ENCODE results near the gene BZW1.

Gene BZW1

DNA sequence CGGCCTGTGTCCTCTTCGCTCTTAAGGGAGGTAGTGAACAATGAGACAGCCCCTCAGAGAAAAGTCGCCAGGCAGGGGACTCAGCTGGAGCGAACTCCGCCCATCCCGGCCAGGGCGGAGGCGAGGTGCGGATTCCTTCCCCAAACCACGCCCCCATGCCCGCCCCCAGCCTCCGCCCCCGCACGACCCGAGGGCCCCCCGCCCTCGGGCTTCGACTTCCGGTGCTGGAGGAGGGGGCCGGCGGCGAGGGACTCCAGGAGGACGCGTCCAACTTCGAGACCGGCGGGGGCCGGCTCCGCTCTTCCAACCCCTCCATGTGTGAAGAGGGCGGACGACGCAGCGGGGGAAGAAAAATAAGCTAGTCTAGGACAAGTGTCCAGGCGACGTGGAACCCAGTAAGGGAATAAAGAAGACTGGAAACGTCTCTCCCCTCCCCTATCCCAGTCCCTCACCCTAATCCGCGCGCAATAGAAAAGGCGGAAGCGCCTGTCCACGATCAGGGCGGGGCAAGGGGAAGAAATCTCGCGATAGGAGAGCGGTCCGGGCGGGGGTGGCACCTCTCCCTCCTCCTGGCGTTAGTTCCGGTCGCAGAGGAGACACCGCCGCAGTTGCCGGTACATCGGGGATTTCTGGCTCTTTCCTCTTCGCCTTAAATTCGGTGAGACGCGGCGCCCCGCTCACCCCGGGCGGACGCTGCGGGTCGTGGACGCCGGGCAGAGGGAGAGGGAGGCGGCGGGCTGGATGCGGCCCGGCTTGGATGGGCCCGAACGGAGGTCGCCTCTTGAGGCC, at the start of gene BZW1:
Gene BZW1 (plus strand): TSS at position 578 of the 789 bp plus-strand sequence. CDS start 1,308 bp downstream, outside the sequence.
- DNase-seq, result peak; percentile 87 to 96

DNA sequence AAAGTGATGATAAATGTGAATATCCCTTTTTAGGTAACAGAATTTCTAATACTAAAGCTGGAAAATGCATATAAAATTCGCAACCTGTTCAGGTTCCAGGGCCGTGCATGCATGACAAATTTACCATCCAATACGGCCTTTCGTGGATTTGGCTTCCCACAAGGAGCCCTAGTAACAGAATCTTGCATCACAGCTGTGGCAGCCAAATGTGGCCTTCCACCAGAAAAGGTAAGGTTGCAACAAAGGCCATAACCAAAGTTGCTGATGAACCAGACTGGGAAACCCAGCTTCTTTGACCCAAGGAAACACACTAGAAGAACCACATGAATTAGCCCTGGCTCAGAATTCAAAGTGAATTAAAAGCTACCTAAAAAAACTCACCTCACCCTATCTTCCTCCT, 49.6 kb upstream of the BZW1 start:
- no peak for DNase-seq

DNA sequence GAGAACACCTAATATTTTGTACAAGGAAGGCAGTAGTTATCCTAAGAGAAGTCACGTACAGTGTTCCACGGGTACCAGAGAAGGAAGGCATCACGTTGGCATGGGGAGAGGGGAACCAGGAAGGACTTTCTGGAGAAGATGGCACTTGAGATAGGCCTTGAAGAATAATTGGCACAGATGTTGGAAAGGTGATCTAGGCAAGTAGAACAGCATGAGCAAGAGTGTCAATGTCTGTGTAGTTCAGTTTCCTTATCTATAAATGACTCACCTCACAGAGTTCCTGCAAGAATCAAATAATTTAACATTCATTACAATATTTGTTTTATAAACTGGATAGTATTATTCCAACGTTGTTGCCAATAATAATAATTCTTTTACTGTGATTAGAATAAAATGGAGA, 48.3 kb upstream of the BZW1 start:
- no peak for DNase-seq

DNA sequence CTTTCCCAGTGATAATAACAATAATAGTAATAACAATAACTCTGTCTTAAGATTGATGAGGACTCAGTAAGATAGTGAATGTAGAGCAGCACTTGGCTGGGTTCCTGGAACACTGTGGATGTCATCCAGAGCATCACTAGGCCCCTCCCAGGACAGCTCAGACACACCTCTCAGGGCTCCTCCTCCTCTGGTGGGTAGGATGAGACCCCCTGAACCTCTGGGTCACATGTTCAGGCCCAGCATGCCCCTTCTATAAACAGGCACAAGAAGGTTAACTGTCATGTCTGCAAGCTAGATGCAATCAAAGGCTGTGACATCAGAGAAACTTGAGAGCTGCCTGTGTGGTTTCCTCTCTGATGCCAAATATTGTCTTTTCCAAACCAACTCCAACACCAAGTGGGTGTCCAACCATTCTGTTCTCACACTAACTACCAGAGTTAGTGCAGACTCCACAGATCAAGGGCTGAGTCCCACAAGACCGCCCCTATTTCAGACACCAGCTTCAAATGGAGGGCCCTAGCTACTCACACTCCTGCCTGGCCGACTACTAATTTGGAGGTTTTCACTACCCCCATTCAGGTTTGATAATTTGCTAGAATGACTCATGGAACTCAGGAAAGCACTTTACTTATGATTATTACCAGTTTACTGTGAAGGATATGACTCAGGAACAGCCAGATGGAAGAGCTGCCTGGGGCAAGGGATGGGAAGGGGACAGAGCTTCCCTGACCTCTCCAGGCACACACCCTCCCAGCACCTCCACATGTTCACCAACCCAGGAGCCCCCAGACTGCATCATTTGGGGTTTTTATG, 46.4 kb upstream of the BZW1 start:
- DNase-seq, result peak; percentile 85 to 94

DNA sequence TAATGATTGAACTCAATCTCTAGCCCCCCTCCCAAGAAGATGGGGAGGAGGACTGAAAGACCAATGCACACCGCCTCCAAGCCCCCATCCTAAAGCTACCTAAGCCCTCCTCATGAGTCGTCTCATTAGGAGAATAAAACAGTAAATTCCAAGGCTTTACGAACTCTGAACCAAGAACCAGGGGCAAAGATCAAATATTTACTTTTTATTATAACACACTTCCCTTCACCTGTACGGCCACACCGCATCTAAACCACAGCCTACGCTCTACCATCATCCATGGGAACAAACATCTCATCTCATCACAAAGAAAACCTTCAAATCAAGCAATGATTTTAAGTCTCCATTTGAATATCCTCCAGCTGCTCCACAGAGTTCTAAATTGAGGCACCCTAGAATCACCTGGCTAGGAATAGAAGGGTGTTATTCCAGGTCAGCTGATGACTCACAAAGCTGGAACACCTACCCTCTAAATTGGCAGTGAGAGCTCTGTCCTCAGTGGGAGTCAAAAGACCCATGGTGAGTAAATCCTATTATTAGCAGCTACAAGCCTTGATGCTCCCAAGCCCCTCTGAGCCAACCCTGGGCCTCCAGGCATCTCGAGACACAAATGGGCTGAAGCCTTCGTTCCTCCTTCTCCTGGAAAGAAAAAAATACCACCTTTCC, 45.6 kb upstream of the BZW1 start:
- no peak for DNase-seq

DNA sequence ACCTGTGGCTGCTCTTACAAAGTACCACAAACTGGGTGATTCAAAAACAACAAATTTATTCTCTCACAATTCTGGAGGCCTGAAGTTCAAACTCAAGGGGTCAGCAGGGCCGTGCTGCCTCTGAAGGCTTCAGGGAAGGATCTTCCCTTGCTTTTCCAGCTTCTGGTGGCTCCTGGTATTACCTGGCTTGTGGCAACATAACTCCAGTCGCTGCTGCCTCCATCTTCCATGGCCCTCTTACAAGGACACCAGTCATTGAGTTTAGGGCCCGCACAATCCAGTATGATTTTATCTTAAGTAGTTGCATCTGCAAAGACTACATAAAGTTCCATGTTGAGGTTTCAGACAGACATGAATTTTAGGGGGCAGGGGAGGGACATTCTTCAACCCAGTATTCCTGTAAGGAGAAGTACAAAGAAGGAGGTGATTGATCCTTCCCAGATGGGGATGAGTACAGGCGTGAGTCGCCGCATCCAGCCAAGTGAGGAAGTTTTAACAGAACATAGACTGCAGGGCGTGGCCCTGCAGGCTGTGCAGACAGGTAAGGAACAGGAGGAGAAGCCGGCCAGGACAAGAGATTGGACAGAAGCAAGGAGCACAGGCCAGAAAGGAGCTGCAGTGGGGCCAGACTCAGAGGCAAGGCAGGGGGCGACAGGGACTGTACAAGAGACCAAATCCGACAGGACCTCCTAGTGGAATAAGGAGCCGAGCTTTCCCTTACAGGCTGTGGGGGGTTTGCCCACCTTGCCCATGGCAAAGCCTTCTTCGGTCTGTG, 44.4 kb upstream of the BZW1 start:
- DNase-seq, result no peak

DNA sequence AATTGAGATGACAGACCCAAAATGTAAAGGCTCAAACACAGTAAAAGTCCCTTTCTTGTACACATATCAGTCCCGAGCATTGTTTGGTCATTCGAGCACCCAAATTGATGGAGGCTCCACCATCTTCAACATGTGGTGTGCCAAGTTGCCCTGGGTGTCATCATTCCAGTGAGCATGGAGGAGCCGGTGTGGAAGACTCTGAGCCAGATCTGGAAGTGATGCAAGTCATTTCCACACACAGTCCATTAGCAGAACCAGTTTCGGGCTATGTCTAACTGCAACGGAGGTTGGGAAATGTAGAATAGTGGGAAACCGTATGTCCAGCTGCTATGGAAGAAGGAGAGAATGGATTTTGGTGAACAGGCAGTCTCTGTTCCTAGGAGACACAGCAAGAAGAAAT, 40.9 kb upstream of the BZW1 start:
- DNase-seq, result no peak

DNA sequence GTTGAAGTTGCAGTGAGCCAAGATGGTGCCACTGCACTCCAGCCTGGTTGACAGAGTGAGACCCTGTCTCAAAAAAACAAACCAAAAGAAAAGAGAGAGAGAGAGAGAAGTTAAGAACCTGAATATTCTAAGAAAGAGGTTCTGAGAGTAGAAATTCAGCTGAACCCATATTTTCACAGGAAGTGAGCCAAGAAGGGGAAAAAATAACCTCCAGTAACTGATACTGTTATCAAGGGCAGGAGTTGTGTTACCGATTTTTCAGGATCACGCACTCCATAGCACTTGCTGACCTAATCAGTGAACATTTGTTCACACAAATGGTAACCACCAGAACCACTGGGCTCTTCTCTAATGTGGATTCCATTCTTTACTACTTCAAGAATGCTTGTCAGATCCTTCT, 39.1 kb upstream of the BZW1 start:
- DNase-seq, result no peak

DNA sequence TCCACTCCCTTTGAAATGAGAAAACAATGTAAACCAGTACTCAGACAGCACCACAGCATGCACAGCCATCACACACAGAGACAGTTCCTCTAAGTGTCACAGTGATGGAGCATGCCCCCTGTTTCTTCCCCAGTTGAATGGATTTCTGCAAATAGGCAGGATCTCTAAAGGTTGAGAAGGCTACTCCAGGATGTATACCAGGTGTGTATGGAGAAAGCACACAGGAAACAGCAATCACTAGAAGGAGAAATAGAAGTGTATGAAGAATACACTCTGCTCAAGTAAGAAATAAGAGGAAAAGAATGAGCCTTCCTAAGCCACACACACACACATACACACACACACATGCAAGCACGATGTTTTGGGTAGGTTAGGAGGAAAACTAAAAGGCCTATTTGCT, 38.6 kb upstream of the BZW1 start:
- DNase-seq, result no peak

DNA sequence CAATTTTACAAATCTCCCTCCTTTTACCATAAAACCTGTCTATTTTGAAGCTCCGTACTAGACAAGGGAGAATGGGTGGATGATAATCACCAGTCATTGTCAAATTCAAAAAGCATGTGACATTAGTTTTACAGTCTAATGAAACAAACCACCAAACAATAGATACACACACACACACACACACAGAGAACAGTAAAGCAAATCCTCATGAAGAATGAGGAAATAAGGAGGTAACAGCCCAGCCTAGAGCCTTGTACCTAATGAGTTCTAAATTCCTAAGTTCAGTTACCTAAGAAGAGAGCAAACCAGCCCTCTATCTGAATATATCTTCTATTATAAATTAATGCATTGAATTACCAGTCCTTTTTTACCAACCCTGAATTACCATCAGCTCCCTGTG, 36.8 kb upstream of the BZW1 start:
- no peak for DNase-seq

DNA sequence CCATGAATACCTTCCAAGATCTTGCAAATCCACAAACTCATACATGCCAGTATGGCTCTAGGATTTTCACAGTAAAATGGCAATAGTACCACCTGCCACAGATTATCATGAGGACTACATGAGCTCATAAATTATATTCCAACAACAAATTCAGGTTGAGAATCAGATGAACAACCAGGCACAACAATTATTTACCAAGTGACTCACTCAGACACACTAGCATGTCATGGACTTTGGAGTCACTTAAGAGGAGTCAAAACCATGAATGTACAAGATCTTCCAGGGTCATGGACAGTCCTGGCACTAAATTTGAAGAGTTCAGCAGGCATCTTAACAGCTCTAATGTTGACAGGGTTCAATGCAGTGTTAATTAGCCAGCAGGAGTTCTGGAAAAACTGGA, 34.4 kb upstream of the BZW1 start:
- no peak for DNase-seq

DNA sequence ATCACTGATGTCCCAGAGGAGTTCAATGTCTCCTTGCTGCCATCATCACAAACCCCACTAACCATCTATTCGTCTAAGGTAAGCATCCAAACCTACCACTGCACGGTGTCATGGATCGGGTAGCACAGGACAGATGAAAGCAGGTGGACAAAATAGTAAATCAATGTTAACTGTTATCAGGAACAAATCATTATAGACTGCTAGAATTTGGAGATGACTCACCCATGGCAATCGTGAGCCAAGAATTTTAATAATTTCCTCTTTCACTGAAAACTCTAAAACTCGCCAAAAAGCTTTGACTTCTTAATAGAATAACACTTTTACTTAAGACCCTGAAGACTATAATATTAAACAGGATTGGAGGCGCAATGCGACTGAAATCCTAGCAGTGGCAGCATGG, 33.7 kb upstream of the BZW1 start:
- no peak for DNase-seq

DNA sequence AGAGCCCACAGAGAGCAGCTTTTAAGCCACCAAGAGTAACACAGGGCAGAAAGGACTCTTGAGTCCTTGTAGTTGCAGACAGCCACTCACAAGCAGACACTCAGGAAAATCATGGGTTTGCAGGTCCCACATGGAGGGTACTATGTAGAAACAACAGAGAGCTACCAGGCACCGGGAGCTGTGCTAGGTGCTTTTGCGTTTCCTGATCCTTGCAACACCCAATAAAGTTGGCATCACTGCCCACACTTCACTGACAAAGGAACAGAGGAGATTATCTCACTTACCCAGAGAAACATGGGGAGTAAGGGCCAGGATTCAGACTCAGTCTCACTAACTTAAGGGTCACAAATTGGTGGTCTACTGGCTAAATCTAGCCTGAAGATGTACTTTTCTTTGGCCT, 32.5 kb upstream of the BZW1 start:
- no peak for DNase-seq

DNA sequence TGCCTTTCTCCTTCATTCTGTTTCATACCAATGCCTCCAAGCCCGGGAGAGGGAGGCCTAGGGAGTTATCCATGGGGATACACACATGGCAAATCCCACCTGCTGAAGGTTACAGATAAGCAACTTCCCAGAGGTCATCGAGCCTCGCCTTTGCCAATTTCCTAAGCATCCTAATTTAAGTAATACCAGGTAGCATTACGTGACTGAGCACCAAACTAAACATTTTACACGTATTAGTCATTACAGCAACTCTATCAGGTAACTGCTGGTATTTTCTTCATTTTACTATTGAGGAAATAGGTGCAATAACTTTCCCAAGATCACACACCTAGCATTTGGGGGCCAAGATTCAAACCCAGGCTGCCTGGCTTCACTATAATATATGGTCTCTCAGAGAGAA, 30.1 kb upstream of the BZW1 start:
- no peak for DNase-seq

DNA sequence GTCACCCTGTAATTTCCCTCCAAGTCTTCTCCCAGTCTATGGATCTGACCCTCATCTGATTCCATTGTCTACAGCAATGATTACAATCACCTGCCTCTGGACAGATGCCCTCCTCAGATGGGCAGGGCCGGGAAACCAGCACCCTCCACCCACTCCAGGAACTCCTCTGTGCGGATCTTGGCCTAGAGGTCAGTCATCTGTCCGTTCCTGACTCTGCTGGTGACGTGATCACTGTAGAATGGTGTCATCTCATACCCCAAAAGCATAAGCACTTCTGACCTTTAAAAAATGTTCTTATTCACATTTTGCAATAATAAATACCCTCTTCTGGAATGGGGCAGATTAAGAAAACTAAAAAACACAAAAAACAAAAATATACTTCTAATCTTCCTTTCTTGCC, 29.5 kb upstream of the BZW1 start:
- no peak for DNase-seq

DNA sequence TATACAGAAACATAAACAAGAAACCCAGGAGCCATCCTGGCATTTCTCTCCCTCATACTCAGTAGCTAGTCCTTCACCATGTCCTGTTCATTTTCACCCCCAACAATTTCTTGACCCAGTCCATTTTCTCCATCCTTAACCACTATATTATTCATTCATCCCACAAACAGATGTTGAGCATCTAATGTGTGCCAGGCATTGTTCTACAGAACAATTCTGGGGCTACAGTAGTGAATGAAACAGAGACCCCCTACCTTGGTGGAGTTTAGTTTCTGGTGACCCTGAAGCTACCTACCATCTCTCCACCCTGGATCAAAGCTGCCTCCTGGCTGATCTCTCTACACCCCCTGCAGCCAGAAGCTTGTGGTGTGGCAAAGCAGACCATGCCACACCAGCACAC, 27.5 kb upstream of the BZW1 start:
- DNase-seq, result no peak

DNA sequence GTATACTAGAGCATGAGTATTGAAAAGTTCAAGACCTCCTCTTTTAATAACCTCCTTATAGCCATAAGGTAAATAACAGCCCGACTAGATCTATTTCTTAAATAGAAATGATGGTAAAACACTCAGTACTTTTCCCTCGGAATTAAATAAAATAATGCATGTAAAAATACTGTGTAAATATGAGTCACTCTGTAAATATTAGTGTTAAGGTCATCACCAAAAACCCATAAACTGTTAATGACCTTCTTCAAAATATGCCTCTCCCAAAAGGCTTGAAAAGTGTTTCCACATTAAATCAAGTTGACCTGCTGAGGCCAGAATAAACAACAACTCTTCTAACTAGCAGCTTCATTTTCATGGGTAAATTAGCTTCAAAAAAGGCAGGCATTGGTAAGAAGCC, 25.3 kb upstream of the BZW1 start:
- no peak for DNase-seq

DNA sequence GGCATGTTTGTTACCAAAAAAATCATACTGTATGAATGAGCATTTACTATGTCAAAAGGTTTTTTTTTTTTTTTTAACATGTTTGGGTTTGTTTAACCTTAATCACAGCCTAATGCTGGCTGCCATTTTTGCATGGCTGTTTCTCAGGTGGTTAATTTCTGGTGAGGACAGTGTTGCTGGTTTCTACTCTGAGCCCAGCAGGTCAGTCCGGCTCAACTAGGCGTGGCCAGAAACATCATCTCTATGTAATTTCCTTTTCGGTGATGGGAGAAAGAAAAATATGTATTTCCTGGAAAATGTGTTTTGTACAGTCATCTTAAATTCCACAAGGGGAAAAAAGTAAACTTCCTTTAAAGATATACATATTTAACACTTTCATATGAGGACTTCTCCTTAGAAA, 24.9 kb upstream of the BZW1 start:
- peak; percentile 63 to 92 for DNase-seq

DNA sequence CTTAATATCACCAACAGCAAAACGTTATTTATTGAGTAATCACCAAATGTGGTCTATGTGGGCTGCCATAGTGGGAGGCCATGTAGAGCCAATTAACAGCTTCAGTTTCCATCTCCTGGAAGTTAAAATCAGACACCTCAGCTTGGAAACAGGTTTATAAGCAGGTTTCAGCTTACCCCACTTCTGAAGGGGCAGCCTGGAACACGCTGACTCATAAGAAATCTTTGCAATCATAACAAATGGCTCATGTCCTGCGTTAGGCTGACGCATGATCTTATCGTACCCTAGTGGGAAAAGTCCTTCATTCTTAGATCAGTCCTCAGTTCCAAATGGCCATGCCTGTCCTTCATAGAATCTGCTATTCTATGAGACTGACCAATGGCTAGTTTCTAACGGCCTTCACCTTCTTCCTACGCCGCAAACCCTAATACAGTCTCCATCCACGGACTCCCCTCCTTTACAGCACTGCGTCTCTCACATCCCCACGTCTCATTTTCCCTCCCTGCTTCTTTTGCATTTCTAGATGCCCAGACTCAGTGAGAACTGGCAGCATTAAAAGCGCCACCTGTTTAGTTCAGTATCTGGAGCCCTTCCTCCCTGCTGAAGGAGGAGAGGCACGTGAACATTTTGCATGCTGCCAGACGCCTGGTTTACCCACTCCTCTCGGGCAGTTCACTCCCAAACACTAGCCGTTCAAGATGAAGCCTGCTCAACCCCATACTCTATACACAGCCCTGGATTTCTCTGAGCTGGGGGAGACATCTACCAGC, 24.2 kb upstream of the BZW1 start:
- DNase-seq, result peak; percentile 84 to 89

DNA sequence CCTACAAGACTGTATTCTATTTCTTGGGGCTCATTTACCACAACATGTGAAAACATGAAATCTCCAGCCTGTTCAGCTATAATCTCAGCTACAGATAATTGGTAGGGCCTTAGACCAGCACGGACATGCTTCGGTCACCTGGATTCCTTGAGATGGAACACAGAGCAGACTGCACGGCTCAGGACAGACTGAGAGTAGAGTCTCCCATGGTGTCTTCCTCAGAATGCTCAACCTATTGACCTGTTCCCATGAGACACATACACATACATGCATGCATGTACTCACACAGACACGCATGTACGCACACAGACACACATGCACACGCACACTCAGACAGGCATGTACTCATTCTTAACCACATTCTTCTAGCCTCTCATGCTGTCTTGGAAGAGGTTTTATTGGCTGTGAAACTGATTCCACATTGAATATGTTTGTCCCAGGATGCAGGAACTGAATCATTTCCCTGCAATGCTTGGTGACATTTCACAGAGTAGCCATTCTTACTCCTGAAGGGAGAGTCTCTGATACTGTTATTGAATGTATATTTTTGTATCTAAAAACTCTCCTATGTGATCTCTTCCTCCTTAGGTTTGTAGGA, 23.5 kb upstream of the BZW1 start:
- DNase-seq, result peak in 1 of 2 experiments; percentile 37

DNA sequence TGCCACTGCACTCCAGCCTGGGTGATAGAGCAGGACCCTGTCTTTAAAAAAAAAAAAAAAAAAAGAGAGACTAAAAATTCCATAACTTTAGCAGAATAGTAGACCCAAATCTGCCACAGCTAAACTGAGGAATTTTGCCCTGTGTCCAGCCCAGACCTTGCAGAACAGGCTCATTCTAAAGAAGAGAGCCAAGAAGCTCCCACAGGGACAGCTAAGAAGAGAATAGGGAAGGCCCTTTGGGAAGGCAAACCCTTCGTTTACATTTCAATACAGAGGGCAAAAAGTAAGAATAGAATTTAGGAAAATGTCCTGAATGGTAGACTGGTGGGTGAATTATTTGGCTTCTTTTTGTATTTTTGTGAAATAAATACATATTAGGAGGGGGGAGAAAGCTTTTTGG, 21.5 kb upstream of the BZW1 start:
- no peak for DNase-seq

DNA sequence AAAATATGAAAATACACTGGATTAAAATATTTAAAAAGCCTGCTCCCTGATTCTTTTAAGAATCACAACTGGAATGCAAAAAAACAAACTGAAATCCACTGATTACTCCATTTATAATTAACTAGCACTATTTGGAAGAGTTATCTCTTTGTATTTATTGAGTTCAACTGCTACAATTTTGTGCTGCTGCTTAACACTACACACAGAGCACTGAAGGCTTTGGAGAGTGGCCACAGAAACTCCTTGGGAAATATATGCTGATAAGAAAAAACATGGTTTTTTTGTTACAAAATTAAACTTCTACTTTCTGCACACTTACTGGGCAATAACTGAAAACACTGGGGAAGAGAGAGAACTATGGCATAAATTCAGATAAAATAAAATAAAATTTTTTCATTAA, 19.8 kb upstream of the BZW1 start:
- DNase-seq, result no peak
